ENCODE measurements around the gene ATP8B2. TPM values are rescaled to one million over a fixed set of nuclear protein-coding genes. Genes with fewer than 3 reads are reported as not detected.

Gene ATP8B2
- total RNA-seq, 3 donors from 2014 or later: 3.8 to 36.1 (median 16.1) TPM

DNA sequence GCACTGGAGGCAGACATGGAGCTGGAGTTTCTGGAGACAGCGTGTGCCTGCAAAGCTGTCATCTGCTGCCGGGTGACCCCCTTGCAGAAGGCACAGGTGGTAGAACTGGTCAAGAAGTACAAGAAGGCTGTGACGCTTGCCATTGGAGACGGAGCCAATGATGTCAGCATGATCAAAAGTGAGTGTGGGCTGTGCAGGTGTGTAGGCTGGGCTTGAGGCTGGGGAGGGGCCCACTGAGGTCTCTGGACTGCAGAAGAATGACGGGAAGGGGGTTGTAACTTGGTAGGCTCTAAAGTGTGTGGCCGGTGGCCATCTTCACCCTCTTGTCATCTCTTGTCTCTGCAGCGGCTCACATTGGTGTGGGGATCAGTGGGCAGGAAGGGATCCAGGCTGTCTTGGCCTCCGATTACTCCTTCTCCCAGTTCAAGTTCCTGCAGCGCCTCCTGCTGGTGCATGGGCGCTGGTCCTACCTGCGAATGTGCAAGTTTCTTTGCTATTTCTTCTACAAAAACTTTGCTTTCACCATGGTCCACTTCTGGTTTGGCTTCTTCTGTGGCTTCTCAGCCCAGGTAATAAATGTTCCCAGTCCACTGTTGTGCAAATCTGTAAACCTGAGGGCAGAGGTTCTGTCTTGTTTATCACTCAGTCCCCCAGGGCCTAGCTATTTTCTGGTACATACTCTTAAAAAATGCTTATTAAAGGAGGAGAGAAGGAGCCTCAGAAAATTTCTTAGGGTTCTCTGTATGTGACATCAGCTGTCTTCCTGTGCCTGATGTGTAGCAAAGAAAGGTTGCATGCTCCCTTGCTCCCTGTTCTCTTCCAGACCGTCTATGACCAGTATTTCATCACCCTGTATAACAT lies 19.9 kb downstream of the ATP8B2 start:
- no peak overlapping the region for H3K4me3 ChIP-seq
- ATAC-seq (peak; percentile 27), DNase-seq (peak; percentile 64 to 71 (median 66))
- H3K36me3 ChIP-seq (ENCODE audit: low read depth): no peaks in the 10 kb centered on the region
- TF ChIP-seq, protein P1, sequence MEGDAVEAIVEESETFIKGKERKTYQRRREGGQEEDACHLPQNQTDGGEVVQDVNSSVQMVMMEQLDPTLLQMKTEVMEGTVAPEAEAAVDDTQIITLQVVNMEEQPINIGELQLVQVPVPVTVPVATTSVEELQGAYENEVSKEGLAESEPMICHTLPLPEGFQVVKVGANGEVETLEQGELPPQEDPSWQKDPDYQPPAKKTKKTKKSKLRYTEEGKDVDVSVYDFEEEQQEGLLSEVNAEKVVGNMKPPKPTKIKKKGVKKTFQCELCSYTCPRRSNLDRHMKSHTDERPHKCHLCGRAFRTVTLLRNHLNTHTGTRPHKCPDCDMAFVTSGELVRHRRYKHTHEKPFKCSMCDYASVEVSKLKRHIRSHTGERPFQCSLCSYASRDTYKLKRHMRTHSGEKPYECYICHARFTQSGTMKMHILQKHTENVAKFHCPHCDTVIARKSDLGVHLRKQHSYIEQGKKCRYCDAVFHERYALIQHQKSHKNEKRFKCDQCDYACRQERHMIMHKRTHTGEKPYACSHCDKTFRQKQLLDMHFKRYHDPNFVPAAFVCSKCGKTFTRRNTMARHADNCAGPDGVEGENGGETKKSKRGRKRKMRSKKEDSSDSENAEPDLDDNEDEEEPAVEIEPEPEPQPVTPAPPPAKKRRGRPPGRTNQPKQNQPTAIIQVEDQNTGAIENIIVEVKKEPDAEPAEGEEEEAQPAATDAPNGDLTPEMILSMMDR (IDR thresholded peaks at IDR 0.05): no peak
- H3K9me3 ChIP-seq: no peaks in the 10 kb centered on the region
- intact Hi-C loops (cut with DNase I, micrococcal nuclease): no loop called here
- H3K4me1 ChIP-seq (ENCODE audit: low read depth): no peaks in the 10 kb centered on the region

DNA sequence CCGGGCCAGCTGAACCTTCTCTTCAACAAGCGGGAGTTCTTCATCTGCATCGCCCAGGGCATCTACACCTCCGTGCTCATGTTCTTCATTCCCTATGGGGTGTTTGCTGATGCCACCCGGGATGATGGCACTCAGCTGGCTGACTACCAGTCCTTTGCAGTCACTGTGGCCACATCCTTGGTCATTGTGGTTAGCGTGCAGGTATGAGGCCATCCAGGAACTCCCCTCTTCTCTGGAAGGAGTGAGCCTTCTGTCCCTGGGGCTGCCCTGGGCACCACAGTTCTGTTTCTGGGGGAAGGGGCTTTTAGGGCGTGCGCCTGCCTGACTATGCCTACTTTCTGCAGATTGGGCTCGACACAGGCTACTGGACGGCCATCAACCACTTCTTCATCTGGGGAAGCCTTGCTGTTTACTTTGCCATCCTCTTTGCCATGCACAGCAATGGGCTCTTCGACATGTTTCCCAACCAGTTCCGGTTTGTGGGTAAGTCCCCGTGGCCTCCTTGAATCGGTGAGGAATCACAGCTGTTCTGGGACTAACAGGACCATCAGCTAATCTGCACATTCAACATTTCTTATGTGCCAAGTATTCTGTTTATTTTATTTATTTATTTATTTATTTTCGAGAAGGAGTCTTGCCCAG lies 21.1 kb downstream of the ATP8B2 start:
- Histone ChIP-seq H3K9me3 (no peaks in the 10 kb centered on the region), H3K36me3 (ENCODE audit: low read depth) (no peaks in the 10 kb centered on the region), H3K4me1 (ENCODE audit: low read depth) (no peaks in the 10 kb centered on the region), H3K4me3 (no peak overlapping the region)
- DNase-seq: no peak
- ATAC-seq: no peak
- intact Hi-C loops (cut with DNase I, micrococcal nuclease): no loop called here
- TF ChIP-seq, protein P1 (IDR thresholded peaks at IDR 0.05): no peak

DNA sequence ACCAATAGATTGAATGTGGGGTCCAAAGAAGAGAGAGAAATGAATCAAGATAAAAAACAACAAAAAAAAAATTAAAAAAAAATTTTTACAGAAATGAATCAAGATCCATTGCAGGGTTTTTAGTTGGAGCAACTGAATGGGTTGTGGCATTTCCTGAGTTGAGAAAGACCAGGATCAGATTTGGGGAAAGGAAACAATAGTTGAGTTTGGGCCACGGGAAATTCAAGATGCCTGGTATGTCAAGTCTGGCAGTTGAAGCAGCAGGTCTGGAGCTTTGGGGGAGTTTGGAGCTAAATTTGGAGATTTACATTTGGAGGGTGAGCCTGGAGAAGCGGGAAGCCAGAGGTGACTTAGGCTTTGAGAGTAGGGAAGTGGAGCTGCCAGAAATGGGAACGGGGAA lies 22.6 kb downstream of the ATP8B2 start:
- Histone ChIP-seq H3K4me3 (no peak overlapping the region), H3K36me3 (ENCODE audit: low read depth) (no peaks in the 10 kb centered on the region), H3K9me3 (no peaks in the 10 kb centered on the region), H3K4me1 (ENCODE audit: low read depth) (peaks cover 7% of the 10 kb centered on the region)
- DNase-seq (no peak), ATAC-seq (no peak)
- TF ChIP-seq, protein P1 (IDR thresholded peaks at IDR 0.05): no peak
- intact Hi-C loops (cut with DNase I, micrococcal nuclease): no loop called here

DNA sequence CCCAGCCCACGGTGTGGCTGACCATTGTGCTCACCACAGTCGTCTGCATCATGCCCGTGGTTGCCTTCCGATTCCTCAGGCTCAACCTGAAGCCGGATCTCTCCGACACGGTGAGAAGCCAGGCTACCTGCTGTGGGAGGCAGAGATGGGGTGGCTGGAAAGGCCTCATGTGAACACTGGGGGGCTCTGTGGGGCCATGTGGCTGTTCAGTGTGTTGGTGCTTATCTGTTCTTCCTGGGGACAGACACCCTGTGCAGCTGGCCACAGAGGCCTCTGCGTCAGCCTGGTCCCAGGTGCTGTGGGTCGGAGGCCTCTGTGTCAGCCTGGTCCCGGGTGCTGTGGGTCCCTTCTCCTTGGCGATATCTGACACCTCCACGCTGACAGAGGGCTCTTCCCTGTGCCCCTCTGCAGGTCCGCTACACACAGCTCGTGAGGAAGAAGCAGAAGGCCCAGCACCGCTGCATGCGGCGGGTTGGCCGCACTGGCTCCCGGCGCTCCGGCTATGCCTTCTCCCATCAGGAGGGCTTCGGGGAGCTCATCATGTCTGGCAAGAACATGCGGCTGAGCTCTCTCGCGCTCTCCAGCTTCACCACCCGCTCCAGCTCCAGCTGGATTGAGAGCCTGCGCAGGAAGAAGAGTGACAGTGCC lies 23.2 kb downstream of the ATP8B2 start:
- Histone ChIP-seq H3K36me3 (ENCODE audit: low read depth) (no peaks in the 10 kb centered on the region), H3K4me3 (no peak overlapping the region), H3K9me3 (no peaks in the 10 kb centered on the region), H3K4me1 (ENCODE audit: low read depth) (peaks cover 13% of the 10 kb centered on the region)
- ATAC-seq (no peak), DNase-seq (no peak)
- intact Hi-C loops (cut with DNase I, micrococcal nuclease): no loop called here
- TF ChIP-seq, protein P1 (IDR thresholded peaks at IDR 0.05): no peak

DNA sequence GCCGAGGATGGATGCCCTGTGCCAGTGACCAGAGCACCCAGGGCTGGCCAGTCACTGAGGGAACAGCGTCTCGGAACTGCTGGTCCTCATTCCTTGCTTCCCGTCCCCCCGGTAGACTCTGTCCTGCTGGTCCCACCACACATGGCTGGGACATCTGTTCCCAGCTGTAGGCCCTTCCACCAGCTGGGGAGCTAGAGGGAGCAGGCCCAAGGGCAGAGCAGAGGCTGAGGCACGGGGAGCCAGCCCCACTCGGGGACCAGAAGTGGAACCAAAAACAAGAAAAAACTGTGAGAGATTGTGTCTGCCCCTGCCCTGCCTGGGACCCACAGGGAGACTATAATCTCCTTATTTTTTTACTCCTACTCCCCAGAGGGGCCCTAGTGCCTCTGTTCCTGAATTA lies 23.8 kb downstream of the ATP8B2 start:
- DNase-seq (no peak), ATAC-seq (no peak)
- TF ChIP-seq, protein P1 (IDR thresholded peaks at IDR 0.05): no peak
- H3K9me3 ChIP-seq: no peaks in the 10 kb centered on the region
- intact Hi-C loops (cut with DNase I, micrococcal nuclease): no loop called here
- no peaks in the 10 kb centered on the region for H3K36me3 ChIP-seq (ENCODE audit: low read depth)
- H3K4me3 ChIP-seq: no peak overlapping the region
- H3K4me1 ChIP-seq (ENCODE audit: low read depth): peaks cover 15% of the 10 kb centered on the region
